Measurements from ENCODE around the gene DBR1. TPM values are rescaled to one million over a fixed set of nuclear protein-coding genes. Genes with fewer than 3 reads are reported as not detected.
A peak's percentile ranks its signal among the peaks of the same experiment; 100 is the strongest.

The DBR1 gene, protein sequence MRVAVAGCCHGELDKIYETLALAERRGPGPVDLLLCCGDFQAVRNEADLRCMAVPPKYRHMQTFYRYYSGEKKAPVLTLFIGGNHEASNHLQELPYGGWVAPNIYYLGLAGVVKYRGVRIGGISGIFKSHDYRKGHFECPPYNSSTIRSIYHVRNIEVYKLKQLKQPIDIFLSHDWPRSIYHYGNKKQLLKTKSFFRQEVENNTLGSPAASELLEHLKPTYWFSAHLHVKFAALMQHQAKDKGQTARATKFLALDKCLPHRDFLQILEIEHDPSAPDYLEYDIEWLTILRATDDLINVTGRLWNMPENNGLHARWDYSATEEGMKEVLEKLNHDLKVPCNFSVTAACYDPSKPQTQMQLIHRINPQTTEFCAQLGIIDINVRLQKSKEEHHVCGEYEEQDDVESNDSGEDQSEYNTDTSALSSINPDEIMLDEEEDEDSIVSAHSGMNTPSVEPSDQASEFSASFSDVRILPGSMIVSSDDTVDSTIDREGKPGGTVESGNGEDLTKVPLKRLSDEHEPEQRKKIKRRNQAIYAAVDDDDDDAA
- total RNA-seq, result 5.6 TPM

DNA sequence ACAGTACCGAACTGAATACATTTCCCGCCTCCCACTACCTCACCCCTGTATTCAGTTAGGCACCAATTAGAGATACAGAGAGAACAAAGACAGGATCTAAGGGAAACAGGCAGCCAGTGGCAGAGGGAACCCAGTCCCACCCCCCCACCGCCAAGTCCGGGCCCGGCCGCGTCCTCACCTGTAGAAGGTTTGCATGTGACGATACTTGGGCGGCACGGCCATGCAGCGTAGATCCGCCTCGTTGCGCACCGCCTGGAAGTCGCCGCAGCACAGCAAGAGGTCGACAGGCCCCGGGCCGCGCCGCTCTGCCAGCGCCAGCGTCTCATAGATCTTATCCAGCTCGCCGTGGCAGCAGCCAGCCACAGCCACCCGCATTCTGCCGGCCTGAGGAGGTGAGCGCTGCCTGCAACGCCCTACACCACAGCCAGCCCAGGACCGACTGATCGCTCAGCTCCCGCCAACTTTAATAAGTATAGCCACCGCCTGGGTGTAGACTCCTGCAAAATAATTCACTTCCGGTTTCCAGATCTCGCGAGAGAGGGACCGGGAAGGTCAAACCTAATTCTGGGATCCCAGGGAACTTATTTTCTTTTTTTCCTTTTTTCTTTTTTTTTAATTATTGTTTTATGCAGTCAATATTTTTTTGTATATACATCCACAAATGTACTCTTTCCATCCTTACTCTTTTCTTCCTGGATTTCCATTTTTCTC, at the start of gene DBR1:
TSS of gene DBR1 (minus strand) at position 501 of the 711 bp plus-strand sequence. CDS start at position 375, 126 bp downstream.
- ATAC-seq (peak; percentile 94), DNase-seq (ENCODE audit: low spot score) (peak; percentile 79)

DNA sequence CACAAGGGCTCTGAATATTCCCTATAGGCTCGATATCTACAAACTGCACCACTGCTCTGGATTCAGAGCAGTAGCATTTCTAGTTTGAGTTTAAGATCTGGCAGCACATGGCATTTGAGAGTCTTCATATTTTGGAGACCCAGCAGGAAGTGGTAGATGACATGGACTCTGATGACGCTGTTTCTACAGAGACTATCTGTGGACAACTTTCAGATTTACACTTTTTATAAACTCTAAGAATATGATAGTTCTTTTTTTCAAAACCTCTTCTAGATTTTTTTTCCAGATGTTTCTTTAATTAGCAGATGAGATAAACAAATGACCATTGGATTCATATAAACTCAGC, 48.2 kb upstream of the DBR1 start:
- ATAC-seq, result no peak
- no peak for DNase-seq (ENCODE audit: low spot score)

- ATAC-seq (no peak), DNase-seq (ENCODE audit: low spot score) (no peak)
Observed at GRCh38 chr3:138222131-138222941, 47.6 kb upstream of the DBR1 start.

DNA sequence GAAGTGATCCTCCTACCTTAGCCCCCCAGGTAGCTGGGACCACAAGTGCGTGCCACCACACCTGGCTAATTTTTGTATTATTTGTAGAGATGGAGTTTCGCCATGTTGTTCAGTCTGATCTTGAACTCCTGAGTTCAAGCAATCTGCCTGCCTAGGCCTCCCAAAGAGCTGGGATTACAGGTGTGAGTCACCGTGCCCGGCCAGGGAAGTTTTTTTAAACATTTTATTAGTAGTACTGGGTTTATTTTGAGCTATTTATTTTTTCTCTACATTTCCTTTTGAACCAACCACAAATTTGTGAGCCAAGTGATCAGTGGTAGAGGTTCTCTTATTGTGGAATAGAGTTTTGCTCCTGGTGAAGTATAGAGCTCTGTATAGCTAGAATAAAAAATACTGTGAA, 46.1 kb upstream of the DBR1 start:
- ATAC-seq (no peak), DNase-seq (ENCODE audit: low spot score) (no peak)

DNA sequence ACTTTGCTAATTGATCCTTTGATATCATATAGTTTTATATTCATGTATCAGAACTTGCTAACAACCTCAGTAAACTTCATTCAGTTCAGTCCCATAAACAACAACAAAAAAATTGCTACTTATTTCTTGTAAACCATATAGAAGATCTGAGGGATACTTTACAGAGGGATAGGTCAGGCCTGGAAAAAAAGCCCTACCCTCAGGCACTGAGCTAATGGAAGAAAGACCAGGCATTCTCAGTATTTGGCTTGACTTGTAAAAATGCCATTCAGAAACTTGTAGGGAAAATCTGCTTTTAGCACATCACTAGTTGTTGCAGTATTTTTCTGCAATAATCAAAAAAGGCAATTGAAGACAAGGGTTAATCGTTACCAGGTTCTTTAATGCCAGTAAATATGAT, 45.5 kb upstream of the DBR1 start:
- DNase-seq (ENCODE audit: low spot score) (no peak), ATAC-seq (no peak)

- DNase-seq (ENCODE audit: low spot score) (no peak), ATAC-seq (no peak)
Observed at GRCh38 chr3:138219255-138219654, 44.5 kb upstream of the DBR1 start.

DNA sequence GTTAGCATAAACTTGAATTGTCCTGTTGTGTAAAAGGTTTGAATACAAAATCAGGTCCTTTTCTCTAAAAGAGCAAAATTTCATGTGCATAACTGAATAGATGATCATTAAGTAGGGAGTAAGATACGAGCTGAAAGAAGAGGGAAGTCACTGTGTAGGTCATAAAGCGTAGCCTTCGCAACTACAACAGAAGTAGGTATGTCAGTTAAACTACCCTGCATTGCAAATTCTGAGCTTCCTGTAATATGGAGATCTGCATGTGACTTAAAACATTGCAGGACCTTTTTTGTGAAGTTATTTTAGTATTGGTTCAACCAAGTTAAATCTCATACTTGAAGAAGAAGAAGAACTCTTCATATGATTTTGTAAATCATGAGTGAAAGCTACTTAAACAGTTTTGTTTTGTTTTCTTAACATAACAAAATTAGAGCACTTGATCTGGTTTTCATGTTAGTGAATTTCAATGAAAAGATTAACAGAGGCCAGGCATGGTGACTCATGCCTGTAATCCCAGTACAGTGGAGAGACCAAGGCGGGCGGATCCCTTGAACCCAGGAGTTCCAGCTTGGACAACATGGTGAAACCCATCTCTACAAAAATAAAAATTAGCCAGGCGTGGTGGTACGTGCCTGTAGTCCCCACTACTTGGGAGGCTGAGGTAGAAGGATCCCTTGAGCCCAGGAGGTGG, 38.8 kb upstream of the DBR1 start:
- ATAC-seq (no peak), DNase-seq (ENCODE audit: low spot score) (no peak)

DNA sequence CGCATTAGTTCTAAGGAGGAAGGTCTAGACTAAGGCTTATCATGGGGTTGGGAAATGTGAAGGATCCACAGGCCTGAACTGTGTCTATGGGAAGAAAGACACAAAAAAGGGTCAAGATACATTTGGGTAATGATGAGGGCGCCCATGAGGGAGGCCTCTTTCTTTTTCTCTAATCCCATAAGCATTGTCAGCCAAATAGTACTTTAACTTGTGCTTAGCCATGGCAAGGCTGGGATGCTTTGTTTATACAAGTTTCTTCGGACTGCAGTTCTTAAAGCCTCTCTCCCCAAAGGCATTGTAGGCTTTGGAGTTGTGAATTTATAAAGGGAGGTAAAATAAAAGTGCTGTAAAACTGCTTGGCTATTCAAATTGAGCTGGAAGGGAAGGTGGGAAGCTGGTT, 35.8 kb upstream of the DBR1 start:
- no peak for ATAC-seq
- no peak for DNase-seq (ENCODE audit: low spot score)

GRCh38 chr3:138206196-138206595, 31.5 kb upstream of the DBR1 start:
- ATAC-seq, result no peak
- DNase-seq (ENCODE audit: low spot score), result no peak

DNA sequence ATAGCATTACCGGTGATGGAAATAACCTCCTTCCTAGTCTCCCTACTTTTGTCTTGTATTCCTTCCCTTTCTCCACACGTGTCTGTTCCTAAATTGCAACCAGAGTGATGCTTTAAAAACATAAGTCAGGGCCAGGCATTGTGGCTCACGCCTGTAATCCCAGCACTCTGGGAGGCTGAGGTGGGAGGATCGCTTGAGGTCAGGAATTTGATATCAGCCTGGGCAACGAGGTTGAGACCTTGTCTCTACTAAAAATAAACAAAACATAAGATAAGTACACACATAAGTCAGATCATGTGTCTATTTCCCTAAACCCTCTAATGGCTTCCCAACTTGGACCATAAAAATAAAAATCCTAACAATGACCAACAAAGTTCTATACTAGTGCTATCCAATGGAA, 30.8 kb upstream of the DBR1 start:
- ATAC-seq (no peak), DNase-seq (ENCODE audit: low spot score) (no peak)

DNA sequence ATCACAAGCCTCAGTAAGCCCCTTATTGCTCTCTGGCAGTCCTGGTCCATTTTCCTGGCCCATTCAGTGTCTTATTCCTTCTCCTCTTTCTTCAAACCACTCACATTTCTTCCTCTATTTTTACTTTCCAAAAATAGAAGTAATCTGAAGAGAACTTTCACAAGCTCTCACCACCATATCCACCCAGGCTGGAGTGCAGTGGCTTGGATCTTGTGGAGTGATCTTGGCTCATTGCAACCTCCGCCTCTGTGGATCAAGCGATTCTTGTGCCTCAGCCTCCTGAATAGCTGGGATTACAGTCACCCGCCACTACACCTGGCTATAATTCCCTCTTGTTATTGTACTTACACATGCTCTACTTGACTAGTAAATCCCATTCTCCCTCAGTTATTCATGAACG, 29.2 kb upstream of the DBR1 start:
- no peak for ATAC-seq
- no peak for DNase-seq (ENCODE audit: low spot score)

DNA sequence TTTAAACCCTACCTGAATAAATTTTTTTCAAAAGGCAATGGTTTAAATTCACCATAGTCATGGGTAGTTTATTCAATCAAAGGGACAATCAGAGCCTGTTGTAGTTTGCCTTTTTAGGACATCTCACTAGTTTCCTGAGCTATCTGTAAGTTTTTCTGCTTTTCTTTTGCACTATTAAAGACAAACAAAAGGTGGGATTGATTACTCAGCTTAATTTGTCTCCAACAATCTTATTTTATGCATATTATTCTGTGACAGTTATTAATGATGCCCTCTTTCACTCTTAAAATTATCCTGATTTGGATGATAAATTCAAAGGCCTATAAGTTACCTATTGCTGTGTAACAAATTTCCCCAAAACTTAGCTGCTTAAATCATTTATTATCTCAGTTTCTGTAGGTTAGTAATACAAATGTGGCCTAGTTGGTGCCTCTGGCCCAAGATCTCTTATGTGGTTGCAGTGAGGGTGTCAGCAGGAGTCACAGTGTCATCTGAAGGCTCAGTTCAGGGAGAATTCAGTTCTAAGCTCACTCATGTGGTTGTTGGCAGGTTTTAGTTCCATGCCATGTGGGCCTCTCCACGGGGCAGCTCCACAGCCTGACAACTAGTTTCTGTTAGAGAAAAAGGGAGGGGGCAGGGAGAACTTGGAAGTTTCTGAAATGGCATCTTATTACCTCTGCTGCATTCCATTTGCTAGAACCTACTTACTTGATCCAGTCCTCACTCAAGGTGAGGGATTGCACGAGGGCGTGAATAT, 28.4 kb upstream of the DBR1 start:
- no peak for ATAC-seq
- DNase-seq (ENCODE audit: low spot score), result no peak

DNA sequence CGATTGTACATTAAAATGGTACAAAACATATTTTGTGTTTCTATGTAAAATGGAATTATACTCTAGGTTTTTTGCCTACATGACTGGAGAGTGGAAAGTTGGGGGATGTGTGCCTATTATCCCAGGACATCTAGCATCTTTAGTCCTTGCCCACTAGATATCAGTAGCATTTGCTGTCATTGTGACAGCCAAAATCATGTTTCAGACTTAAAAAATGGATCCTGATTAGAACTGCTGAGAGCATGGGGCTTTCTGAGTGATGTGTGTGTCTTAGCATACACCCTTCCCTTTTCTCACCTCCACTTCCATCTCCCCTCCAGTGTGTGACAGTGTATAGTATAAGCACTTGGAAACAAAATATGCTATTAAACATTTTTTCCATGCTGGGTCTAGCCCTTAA, 25.7 kb upstream of the DBR1 start:
- ATAC-seq, result no peak
- no peak for DNase-seq (ENCODE audit: low spot score)

DNA sequence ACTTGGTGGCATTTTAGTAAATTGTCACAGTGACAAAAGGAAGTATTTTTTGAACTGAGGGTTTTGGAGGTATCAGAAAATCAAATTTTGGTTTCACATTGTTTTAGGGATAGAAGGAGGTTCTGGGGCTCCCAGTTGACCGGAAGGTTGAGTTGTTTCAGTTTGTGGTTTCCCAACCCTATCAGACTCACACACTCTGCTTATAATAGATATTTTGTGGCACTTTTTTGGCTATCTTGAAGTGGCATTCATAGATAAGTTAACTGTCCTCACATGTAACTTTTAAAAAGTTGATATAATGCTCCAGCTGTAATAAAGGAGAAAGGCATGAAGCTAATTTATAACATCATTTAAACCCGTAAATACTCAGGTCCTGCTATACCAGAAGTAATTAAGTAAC, 25.1 kb upstream of the DBR1 start:
- DNase-seq (ENCODE audit: low spot score) (no peak), ATAC-seq (no peak)

DNA sequence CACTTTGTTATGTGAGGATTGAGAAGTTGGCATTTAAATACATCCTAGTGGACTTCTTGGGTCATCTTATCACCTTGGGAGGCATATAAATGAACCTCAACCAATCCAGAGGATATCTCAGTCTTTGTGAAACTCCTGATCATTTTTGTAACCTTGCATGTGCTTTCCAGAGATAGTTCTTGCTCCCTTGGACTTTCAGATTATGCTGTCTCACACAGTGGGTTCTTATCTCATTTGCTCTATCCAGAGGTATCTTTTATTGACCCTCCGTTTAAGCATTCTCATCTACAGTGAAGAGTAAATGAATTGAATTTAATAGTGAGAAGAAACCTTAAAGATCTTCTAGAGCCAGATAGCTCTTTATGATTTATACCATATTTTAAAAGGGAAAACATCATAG, 22.8 kb upstream of the DBR1 start:
- ATAC-seq (no peak), DNase-seq (ENCODE audit: low spot score) (no peak)

DNA sequence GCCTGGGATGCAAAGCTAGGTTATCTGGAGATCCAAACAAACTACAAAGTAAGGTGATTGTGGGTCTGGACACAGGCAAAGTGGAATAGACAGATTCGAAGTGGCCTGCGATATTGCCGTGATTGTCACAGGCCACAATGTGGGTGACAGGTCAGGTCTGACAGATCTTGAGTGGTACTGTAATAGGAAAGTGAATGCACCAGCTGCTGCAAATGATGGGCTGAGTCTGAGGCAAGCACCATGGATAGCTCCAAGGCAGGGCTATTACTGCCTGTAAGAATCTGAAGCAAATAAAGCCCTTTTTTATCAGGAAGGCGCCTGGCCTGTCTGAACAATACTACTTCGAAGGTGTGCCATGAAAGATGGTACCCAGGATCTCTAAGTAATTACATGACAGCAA, 22.3 kb upstream of the DBR1 start:
- ATAC-seq (peak; percentile 70), DNase-seq (ENCODE audit: low spot score) (no peak)

DNA sequence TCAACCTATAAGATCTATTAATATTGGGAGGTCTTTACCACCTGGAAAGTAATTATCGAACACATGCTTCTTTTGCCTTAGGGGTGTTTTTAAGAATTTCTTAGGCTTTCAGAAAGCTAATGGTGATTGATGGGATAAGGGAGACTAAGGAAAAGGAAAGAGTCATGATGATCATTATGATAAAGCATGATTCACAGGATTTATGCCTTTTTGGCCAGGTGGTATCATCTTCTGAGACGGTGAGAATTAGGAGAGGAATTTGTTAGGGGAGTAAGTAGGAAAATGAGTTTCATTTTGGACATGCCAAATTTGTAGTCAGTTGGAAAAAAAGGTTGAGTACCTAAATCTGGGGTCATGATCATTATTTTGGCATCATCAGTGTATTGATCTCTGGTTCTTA, 21.3 kb upstream of the DBR1 start:
- DNase-seq (ENCODE audit: low spot score) (no peak), ATAC-seq (no peak)

GRCh38 chr3:138195481-138195880, 20.8 kb upstream of the DBR1 start:
- ATAC-seq (no peak), DNase-seq (ENCODE audit: low spot score) (no peak)

GRCh38 chr3:138188013-138188730, 13.5 kb upstream of the DBR1 start:
- DNase-seq (ENCODE audit: low spot score) (no peak), ATAC-seq (no peak)
